RPMI7951 (cell line): ENCODE measurements around the gene COL4A2. TPM values are rescaled to one million over a fixed set of nuclear protein-coding genes. Genes with fewer than 3 reads are reported as not detected.
A peak's percentile ranks its signal among the peaks of the same experiment; 100 is the strongest.

Source experiments
- DNase-seq: peaks from one replicate; pipeline ENCODE4 v3.0.0-alpha.2; 2012; ENCODE audit warnings: low read depth
- total RNA-seq: library from RNA; depleted of rRNA; stranded (reverse); fragments of >200 nt; shearing (Covaris generic); gene quantifications from 2 replicates; pipeline ENCODE4 v1.2.3, GENCODE V29; 2014

The COL4A2 gene
- total RNA-seq, 1 experiment from 2014 or later, result 181 TPM

- no peak for DNase-seq
These were observed 15.2 kb downstream of the COL4A2 start for GRCh38 chr13:110322126-110322827.

GRCh38 chr13:110322828-110323171 lies 15.7 kb downstream of the COL4A2 start:
- DNase-seq, result no peak

DNA sequence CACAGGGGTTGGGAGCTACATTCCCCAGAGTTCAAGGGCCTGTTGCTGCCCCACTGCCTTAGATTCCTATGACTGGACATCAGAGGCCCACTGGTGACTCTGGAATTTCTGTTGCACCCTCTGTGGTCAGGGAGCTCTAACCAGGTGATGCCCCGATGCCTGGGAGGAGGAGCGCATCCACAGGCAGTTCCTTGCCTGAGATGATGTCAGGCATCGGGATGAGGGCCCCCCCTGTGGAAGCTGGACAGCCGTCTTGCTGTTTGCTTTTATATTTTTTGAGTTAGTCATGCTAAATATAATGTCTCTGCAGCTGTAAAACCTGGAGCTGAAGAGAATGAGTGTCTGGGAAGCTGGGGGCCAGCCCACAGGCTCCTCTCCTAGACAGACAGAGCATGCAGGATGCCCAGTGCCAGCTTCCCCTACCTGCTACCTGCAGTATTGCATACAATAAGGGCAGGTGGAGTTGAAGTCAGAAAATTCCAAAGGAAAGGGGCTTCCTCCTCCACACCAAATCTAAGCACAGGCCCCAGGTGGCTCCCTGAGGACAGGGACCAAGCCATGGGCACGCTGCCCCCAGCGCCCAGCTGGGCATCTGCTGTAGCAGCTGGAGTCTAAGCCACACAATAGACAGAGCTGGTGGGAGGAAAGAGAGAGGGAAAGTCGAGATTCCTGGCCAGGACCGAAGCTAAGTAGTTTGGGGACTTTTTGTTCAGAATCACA lies 16.2 kb downstream of the COL4A2 start:
- peak; percentile 71 for DNase-seq

- DNase-seq, result no peak
These were observed 17.1 kb downstream of the COL4A2 start for GRCh38 chr13:110324026-110324749.

- no peak for DNase-seq
These were observed 19.3 kb downstream of the COL4A2 start for GRCh38 chr13:110326263-110326904.

DNA sequence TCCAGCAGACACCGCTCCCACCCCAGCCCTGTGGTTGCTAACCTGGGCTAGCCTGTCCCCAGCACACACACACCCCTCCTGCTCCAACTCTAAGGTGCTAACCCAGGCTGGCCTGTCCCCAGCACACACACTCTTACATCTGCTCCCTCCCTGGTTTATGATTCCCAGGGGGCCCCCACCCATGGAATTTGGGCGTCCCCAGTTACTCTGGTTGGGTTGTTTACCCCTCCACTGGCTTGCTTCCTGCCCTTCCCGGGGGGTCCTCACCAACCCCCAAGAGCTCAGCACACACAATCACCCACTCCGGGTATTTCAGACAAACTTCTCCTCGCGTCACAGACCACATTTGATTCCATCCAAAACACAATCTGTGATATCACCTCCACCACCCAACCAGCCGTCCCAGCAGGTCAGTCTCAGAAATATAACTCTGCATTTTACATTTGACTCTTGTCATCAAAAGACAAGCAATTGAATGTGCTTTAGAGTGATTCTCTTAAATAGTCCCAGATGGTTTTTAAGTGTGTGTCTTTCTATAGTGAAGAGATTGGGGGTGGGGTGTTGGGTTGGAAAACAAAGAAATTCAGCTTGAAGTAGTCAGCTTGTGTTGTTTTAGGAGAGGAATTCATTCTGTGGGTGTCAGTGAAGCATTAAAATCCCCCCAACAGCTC lies 20.1 kb downstream of the COL4A2 start:
- DNase-seq, result no peak

GRCh38 chr13:110328573-110328972 lies 21.5 kb downstream of the COL4A2 start:
- DNase-seq, result no peak

GRCh38 chr13:110329258-110329657 lies 22.2 kb downstream of the COL4A2 start:
- DNase-seq, result no peak

- no peak for DNase-seq
These were observed 22.8 kb downstream of the COL4A2 start for GRCh38 chr13:110329798-110330461.

DNA sequence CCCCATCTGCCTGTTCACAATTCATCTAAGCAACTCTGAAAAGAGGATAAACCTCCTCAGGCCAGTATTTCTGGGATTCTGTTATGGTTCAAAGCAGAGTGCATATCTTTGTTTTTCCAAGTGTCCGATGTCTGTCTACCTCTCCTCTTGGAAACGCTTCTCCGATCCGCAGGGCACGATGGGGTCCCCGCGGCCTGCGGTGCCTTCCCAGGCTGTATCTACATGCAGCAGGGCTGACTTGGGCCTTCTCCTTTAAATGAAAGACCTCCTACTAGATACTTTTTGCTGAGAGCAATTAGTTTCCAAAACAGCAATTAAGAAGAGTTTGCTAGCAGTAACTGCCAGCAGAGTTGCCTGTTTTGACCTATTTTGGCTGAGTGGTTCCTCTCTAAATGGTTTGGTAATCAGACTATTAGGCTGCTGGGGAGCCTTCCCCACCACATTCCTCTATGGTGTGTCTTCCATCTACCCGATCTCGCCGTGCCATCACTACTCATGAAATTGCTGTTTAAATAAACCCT lies 23.5 kb downstream of the COL4A2 start:
- DNase-seq, result no peak

DNA sequence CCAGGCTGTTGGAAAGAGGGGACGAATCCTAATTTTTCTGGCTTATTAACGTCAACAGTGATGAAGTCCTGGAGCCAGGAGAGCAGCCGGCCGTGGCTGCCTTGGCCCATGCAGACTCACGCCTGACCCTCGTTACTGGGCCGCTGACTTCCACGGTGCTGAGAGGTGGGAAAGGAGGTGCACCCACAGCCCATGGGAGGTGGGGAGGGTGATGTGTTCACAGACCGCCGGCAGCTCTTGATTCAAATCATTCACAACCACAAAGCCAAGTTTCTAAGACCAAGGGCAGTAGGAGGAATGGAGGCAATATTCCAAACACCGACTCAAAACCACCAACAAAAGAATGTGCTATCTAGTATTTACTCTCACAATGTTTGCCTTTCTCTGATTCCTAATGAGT lies 24.3 kb downstream of the COL4A2 start:
- no peak for DNase-seq

GRCh38 chr13:110332750-110333149 lies 25.7 kb downstream of the COL4A2 start:
- no peak for DNase-seq

DNA sequence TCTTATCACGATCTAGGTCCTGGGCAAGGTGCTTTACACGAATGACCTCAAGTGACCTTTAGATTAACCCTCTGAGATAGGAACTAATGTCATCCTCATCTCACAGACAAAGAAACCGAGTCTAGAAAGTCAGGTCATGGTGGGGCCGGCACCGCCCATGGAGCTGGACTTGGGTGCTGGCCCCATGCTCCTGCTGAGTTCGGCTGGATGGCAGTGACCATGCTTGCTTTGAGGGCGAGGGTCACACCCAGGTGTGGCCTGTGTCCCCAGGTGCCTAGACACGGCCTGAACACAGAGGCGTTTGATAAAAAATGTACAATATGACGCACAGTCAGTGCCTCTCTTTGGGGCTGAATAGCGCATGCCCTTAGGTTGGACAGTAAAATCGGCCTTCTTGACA lies 26.8 kb downstream of the COL4A2 start:
- DNase-seq, result no peak

- DNase-seq, result no peak
These were observed 27.2 kb downstream of the COL4A2 start for GRCh38 chr13:110334256-110334655.

- peak; percentile 26 for DNase-seq
These were observed 27.9 kb downstream of the COL4A2 start for GRCh38 chr13:110334841-110335490.

DNA sequence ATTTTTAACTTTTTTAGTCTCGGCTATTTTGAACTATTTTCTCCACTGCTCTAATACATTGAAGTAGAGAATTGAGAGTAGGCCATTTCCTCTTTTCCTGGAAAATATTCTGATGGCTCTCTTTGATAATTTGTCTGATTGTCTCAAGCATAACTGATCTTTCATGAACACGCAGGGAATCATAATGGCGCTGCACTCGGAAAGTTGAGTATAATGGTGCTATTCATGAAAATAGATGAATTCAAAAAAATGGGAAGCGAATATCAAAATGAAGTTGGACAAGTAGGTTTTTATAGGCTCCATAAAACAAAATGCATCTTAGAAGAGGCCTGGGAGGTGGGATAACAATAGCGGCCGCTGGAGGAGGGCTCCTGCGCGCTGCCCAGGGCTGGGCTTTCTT lies 29.0 kb downstream of the COL4A2 start:
- DNase-seq, result no peak

GRCh38 chr13:110336681-110337080 lies 29.6 kb downstream of the COL4A2 start:
- DNase-seq, result peak; percentile 58

DNA sequence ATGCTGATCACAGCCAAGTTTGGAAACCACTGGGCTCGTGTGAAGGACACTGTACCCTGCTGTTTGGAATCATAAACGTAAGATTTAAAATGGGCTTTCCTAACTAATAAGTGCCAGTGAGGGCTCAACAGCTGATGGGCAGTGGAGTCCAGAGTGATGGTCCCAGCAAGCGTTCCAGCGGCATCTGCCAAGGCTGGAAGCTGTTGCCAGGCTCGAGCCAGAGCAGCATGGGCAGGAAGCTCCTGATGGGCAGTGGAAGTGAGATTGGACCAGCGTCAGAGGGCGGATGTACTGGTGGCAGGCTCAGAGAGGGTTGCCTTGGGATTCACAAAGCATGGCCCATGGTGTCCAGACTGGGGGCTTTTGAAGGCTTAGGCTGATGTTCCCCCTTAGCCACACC lies 30.2 kb downstream of the COL4A2 start:
- DNase-seq, result no peak

DNA sequence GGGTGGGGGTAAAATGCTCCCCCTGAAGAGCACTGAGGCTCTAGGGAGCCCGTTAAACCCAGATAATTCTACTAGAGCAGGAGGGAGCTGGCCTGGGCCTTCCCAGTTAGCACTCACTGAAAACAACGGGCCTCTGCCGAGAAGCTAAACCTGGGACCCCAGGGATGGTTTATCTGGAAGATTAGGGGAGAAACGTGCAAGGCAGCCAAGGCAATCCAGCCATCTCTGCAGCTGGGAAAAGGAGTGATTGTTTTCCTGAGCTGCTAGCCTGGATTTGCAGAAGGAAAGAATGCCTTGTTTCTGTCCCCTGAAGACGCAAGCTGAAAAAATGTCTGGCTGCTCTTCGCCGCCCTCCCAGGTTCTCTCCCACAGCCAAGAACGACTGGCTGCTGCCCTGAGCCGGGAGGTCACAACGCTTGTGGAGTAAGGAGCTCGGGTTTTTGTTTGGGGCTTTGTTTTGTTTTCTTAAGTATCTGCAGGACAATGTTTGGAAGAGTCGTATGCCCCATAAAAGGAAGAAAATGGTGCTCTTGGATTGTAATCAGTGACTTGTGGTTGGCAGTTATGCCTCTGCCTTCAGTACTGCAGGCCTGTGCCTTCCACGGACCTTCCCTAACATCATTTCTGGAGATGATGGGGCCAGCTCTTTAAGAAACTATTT lies 31.5 kb downstream of the COL4A2 start:
- DNase-seq, result no peak

GRCh38 chr13:110339263-110339662 lies 32.2 kb downstream of the COL4A2 start:
- DNase-seq, result no peak
